Inflammatory macrophage treated with lipopolysaccharide for 1 hour (primary cell): ENCODE results near the gene CD6.

Experiments
- DNase-seq, 2 donors: peaks; one replicate each; pipeline ENCODE4 v3.0.0-alpha.2; 2020 to 2022

Gene CD6

GRCh38 chr11:60935676-60936442 lies 35.6 kb upstream of the CD6 start:
- DNase-seq: no peak

GRCh38 chr11:60936467-60937143 lies 34.9 kb upstream of the CD6 start:
- no peak for DNase-seq

- DNase-seq: no peak
Observed at GRCh38 chr11:60937144-60937527, 34.3 kb upstream of the CD6 start.

GRCh38 chr11:60937811-60938210 lies 33.7 kb upstream of the CD6 start:
- no peak for DNase-seq

- DNase-seq: no peak
Observed at GRCh38 chr11:60938500-60938899, 33.0 kb upstream of the CD6 start.

GRCh38 chr11:60939301-60939700 lies 32.2 kb upstream of the CD6 start:
- no peak for DNase-seq

- DNase-seq: no peak
Observed at GRCh38 chr11:60939855-60940254, 31.6 kb upstream of the CD6 start.

GRCh38 chr11:60941371-60942119 lies 29.9 kb upstream of the CD6 start:
- DNase-seq: no peak

- no peak for DNase-seq
Observed at GRCh38 chr11:60942219-60942618, 29.3 kb upstream of the CD6 start.

- no peak for DNase-seq
Observed at GRCh38 chr11:60942970-60943565, 28.4 kb upstream of the CD6 start.

- peak; percentile 54 to 70 for DNase-seq
Observed at GRCh38 chr11:60944490-60945294, 26.8 kb upstream of the CD6 start.

- DNase-seq: no peak
Observed at GRCh38 chr11:60945295-60945667, 26.2 kb upstream of the CD6 start.

- no peak for DNase-seq
Observed at GRCh38 chr11:60946601-60947264, 24.7 kb upstream of the CD6 start.

- no peak for DNase-seq
Observed at GRCh38 chr11:60947700-60948099, 23.8 kb upstream of the CD6 start.

GRCh38 chr11:60948250-60948649 lies 23.2 kb upstream of the CD6 start:
- no peak for DNase-seq

GRCh38 chr11:60950024-60950423 lies 21.5 kb upstream of the CD6 start:
- no peak for DNase-seq

- DNase-seq: peak in 1 of 2 donors; percentile 34
Observed at GRCh38 chr11:60950933-60951605, 20.4 kb upstream of the CD6 start.

- DNase-seq: peak in 1 of 2 donors; percentile 35
Observed at GRCh38 chr11:60951606-60951903, 19.9 kb upstream of the CD6 start.

- peak; percentile 96 to 99 for DNase-seq
Observed at GRCh38 chr11:60951904-60952741, 19.4 kb upstream of the CD6 start, which contains the start of gene SLC15A3. Gene SLC15A3 (minus strand): TSS chr11:60952176. CDS start chr11:60951551, 625 bp downstream.

GRCh38 chr11:60952742-60953170 lies 18.7 kb upstream of the CD6 start:
- no peak for DNase-seq
